Brain microvascular endothelial cell (primary cell): ENCODE results near the gene BCL11A.

ENCODE experiments used
- DNase-seq: peaks from one replicate; pipeline ENCODE4 v3.0.0-alpha.2; 2020
- H3K27ac ChIP-seq: fragments of 250-450 bp; sonication (Bioruptor Pico); 2 replicates; pipeline ENCODE4 v1.5.1; 2020; ENCODE audit warnings: mild to moderate bottlenecking, moderate library complexity
- H3K27me3 ChIP-seq: fragments of 250-450 bp; sonication (Bioruptor Pico); replicated peaks from 2 replicates; pipeline ENCODE4 v1.5.1; 2020; ENCODE audit warnings: mild to moderate bottlenecking
- H3K36me3 ChIP-seq: fragments of 250-450 bp; sonication (Bioruptor Pico); replicated peaks from 2 replicates; pipeline ENCODE4 v1.5.1; 2020; ENCODE audit warnings: mild to moderate bottlenecking
- H3K4me3 ChIP-seq: 2 replicates; pipeline ENCODE4 v1.5.1; 2011; ENCODE audit warnings: low read depth, mild to moderate bottlenecking, control low read depth, low read length, moderate library complexity
- in situ Hi-C: cut with HindIII; loops from 2 replicates; pipeline ENCODE4 v1.10.0; 2017; ENCODE audit warnings: low sequenced_read_pairs, low pct_ligation_motif_present
- TF ChIP-seq, protein P1 (sequence below): IDR thresholded peaks from 2 replicates; pipeline ENCODE4 v1.5.1; 2011; ENCODE audit warnings: low read depth, mild to moderate bottlenecking, moderate library complexity, low read length, control low read depth, inconsistent platforms; ENCODE audit errors: missing control alignments

Gene BCL11A

DNA sequence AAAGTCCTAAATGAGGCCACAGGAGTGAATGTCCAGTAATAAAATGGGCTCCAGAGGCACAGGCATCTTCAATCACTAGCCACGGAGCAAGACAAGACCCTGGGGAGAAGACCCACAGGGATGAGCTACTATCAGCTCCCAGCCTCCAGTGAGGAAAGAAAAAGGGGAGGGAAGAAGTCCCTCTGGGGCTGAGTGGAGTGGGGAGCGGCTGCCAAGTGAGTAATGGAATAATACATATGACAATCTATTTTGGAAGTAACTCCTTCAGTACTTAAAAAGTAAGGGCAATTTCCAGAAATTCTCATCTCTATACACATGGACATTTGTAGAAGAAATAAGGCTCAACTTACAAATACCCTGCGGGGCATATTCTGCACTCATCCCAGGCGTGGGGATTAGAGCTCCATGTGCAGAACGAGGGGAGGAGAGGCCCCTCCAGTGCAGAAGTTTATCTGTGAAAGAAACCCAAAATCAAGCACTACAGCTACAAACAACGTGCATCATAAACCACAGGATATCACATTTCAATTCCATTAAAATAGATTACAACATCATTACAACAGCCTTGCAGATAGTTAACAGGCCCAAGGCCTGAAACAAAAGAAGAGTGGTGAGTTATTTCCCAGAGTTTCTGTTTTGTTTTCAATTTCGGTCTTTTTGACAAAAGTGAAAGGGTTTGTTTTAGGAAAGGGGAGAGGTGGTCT, 84.9 kb downstream of the BCL11A start:
- TF ChIP-seq, protein P1, sequence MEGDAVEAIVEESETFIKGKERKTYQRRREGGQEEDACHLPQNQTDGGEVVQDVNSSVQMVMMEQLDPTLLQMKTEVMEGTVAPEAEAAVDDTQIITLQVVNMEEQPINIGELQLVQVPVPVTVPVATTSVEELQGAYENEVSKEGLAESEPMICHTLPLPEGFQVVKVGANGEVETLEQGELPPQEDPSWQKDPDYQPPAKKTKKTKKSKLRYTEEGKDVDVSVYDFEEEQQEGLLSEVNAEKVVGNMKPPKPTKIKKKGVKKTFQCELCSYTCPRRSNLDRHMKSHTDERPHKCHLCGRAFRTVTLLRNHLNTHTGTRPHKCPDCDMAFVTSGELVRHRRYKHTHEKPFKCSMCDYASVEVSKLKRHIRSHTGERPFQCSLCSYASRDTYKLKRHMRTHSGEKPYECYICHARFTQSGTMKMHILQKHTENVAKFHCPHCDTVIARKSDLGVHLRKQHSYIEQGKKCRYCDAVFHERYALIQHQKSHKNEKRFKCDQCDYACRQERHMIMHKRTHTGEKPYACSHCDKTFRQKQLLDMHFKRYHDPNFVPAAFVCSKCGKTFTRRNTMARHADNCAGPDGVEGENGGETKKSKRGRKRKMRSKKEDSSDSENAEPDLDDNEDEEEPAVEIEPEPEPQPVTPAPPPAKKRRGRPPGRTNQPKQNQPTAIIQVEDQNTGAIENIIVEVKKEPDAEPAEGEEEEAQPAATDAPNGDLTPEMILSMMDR: no peak
- Histone ChIP-seq H3K27me3 (no peaks in the 10 kb centered on the region), H3K27ac (peak overlapping the region; percentile 39), H3K4me3 (no peak overlapping the region), H3K36me3 (no peaks in the 10 kb centered on the region)
- in situ Hi-C loops: no loop called here
- peak; percentile 39 for DNase-seq

DNA sequence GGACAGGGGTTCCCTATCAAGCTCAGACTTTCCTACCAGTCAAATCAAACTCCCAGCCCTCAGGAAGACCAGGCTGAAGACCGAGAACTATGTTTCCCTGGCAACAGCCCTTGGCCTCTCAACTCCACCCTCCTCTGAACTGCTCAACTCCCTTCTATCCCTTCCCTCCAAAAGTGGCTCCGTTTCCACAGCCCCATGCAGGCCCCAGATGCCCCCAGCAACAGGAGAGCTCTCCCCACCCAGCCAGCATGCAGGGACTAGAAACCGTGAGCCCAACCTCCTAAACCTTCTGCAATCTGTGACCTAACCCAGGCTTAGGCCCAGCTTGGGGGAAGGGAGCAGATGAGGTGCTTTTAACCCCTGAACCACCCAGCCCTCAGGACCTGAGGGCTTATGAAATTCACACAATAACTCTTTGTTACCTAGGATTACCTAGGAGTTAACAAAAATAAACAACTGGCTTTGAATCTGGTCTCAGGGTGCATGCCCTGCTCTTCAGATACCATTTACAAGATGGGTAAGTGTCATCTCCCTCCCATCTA, 87.2 kb downstream of the BCL11A start:
- TF ChIP-seq, protein P1: no peak
- no peak for DNase-seq
- in situ Hi-C loops: no loop called here
- no peak overlapping the region for H3K4me3 ChIP-seq
- H3K27ac ChIP-seq: no peak overlapping the region
- no peaks in the 10 kb centered on the region for H3K36me3 ChIP-seq
- no peaks in the 10 kb centered on the region for H3K27me3 ChIP-seq

DNA sequence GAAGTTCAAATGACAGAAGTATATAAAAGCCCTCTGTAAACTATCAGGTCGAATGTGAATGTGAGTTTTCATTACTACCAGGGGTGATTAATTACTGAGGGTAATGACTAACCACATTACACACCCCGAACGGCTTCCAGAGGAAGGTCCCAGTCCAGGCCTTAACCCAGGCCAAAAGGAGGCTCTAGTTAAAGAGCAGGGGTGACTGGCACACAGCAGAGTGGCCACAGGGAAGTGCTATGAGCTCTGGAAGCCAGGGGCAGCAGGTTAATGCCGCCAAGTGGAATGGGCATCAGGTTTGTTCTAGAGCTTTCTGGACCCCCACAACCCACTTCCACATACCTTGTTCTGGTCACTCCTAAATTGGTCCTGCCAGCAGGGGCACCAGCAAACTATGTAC, 87.7 kb downstream of the BCL11A start:
- TF ChIP-seq, protein P1: no peak
- DNase-seq: no peak
- Histone ChIP-seq H3K27me3 (no peaks in the 10 kb centered on the region), H3K36me3 (peaks cover 2% of the 10 kb centered on the region), H3K27ac (no peak overlapping the region), H3K4me3 (no peak overlapping the region)
- in situ Hi-C loops: no loop called here

DNA sequence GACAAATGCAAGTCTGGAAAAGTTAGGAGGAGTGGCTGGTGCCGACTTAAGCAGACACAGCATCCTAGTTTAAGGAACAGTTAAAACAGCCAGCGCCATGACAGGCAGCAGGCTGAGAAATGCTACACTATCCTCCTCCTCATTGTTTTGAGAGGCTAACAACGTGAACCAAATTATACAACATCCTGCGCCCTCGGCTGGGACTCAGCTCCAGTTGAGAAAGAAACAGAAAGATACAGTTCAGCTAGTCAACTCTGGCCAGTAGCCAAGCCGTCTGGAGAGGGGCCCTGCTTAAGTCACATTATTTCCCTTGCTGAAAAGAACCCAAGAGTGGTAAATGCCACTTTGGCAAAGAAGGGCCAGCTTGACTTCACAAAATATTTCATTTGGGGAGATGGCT, 90.2 kb downstream of the BCL11A start:
- Histone ChIP-seq H3K27ac (no peak overlapping the region), H3K27me3 (no peaks in the 10 kb centered on the region), H3K4me3 (no peak overlapping the region), H3K36me3 (peaks cover 7% of the 10 kb centered on the region)
- TF ChIP-seq, protein P1: no peak
- in situ Hi-C loops: no loop called here
- peak; percentile 71 for DNase-seq

DNA sequence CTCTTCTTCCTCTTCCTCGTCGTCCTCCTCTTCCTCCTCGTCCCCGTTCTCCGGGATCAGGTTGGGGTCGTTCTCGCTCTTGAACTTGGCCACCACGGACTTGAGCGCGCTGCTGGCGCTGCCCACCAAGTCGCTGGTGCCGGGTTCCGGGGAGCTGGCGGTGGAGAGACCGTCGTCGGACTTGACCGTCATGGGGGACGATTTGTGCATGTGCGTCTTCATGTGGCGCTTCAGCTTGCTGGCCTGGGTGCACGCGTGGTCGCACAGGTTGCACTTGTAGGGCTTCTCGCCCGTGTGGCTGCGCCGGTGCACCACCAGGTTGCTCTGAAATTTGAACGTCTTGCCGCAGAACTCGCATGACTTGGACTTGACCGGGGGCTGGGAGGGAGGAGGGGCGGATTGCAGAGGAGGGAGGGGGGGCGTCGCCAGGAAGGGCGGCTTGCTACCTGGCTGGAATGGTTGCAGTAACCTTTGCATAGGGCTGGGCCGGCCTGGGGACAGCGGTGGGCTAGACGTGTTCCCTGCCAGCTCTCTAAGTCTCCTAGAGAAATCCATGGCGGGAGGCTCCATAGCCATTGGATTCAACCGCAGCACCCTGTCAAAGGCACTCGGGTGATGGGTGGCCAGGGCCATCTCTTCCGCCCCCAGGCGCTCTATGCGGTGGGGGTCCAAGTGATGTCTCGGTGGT, 91.9 kb downstream of the BCL11A start:
- in situ Hi-C loops: no loop called here
- H3K27ac ChIP-seq: no peak overlapping the region
- TF ChIP-seq, protein P1: no peak
- no peaks in the 10 kb centered on the region for H3K27me3 ChIP-seq
- no peak for DNase-seq
- H3K36me3 ChIP-seq: peaks cover 7% of the 10 kb centered on the region
- no peak overlapping the region for H3K4me3 ChIP-seq
